AG08396 (cell line): ENCODE measurements around the gene EFCAB5.
"Not testable (repeated sequence)": the region's sequence is repeated elsewhere in the genome, so short reads cannot be mapped to it uniquely, and the experiment has no call there.

Experiments
- DNase-seq: peaks from one replicate; pipeline ENCODE4 v3.0.0; 2012; ENCODE audit warnings: low spot score, mixed read lengths

Gene EFCAB5

GRCh38 chr17:29941334-29941733, at the start of gene EFCAB5:
Gene EFCAB5, plus strand, starts transcription at chr17:29941634. Its CDS starts 163 bp downstream, at chr17:29941797.
- no peak for DNase-seq

- no peak for DNase-seq
Observed at GRCh38 chr17:29892201-29892600, 49.2 kb upstream of the EFCAB5 start.

GRCh38 chr17:29897136-29897535, 44.3 kb upstream of the EFCAB5 start:
- not testable (repeated sequence) for DNase-seq

- no peak for DNase-seq
Observed at GRCh38 chr17:29903471-29903870, 38.0 kb upstream of the EFCAB5 start.

GRCh38 chr17:29905086-29905878, 36.2 kb upstream of the EFCAB5 start:
- DNase-seq = no peak

- DNase-seq = no peak
Observed at GRCh38 chr17:29905879-29906167, 35.6 kb upstream of the EFCAB5 start.

GRCh38 chr17:29906969-29907368, 34.5 kb upstream of the EFCAB5 start:
- no peak for DNase-seq

- DNase-seq = no peak
Observed at GRCh38 chr17:29909236-29910003, 32.0 kb upstream of the EFCAB5 start.

GRCh38 chr17:29911641-29912177, 29.7 kb upstream of the EFCAB5 start:
- DNase-seq = no peak

- no peak for DNase-seq
Observed at GRCh38 chr17:29914819-29915537, 26.5 kb upstream of the EFCAB5 start.

GRCh38 chr17:29918016-29918415, 23.4 kb upstream of the EFCAB5 start:
- DNase-seq = no peak

GRCh38 chr17:29918922-29919856, 22.2 kb upstream of the EFCAB5 start:
- DNase-seq = peak; percentile 10

- no peak for DNase-seq
Observed at GRCh38 chr17:29924786-29925185, 16.6 kb upstream of the EFCAB5 start.

- no peak for DNase-seq
Observed at GRCh38 chr17:29927546-29927945, 13.9 kb upstream of the EFCAB5 start.

- peak; percentile 12 for DNase-seq
Observed at GRCh38 chr17:29929006-29929532, 12.4 kb upstream of the EFCAB5 start.

GRCh38 chr17:29929533-29930408, 11.7 kb upstream of the EFCAB5 start, which contains the start of gene SSH2:
Gene SSH2, minus strand, starts transcription at chr17:29930228. Its CDS starts 228 bp downstream, at chr17:29930000.
- peak; percentile 90 for DNase-seq

- peak; percentile 10 for DNase-seq
Observed at GRCh38 chr17:29930409-29931010, 10.9 kb upstream of the EFCAB5 start.

GRCh38 chr17:29931231-29931932, 10.1 kb upstream of the EFCAB5 start:
- DNase-seq = peak; percentile 55

GRCh38 chr17:29933379-29933778, 8.1 kb upstream of the EFCAB5 start:
- DNase-seq = peak; percentile 7
